Type B pancreatic cell (in vitro differentiated cells): ENCODE measurements around the gene PLEKHF1. TPM values are rescaled to one million over a fixed set of nuclear protein-coding genes. Genes with fewer than 3 reads are reported as not detected.
"Not testable (repeated sequence)": the region's sequence is repeated elsewhere in the genome, so short reads cannot be mapped to it uniquely, and the experiment has no call there.

Experiments used
- DNase-seq: peaks from one replicate; pipeline ENCODE4 v3.0.0; 2021; ENCODE audit warnings: mixed read lengths; ENCODE audit not compliant: unreplicated experiment; ENCODE audit errors: extremely low spot score
- H3K27ac Mint-ChIP-seq: 2 replicates; pipeline ENCODE4 v1.8.0; 2021; ENCODE audit warnings: mild to moderate bottlenecking, mixed read lengths
- H3K27me3 Mint-ChIP-seq: 2 replicates; pipeline ENCODE4 v1.8.0; 2021; ENCODE audit warnings: mixed read lengths
- H3K36me3 Mint-ChIP-seq: 2 replicates; pipeline ENCODE4 v1.8.0; 2021; ENCODE audit warnings: mixed read lengths
- H3K4me1 Mint-ChIP-seq: one replicate; pipeline ENCODE4 v1.8.0; 2021; ENCODE audit warnings: mixed read lengths; ENCODE audit not compliant: unreplicated experiment
- H3K4me3 Mint-ChIP-seq: 2 replicates; pipeline ENCODE4 v1.8.0; 2021; ENCODE audit warnings: mild to moderate bottlenecking, mixed read lengths
- H3K9me3 Mint-ChIP-seq: 2 replicates; pipeline ENCODE4 v1.8.0; 2021; ENCODE audit warnings: mixed read lengths
- total RNA-seq: library from RNA; stranded (reverse); gene quantifications from 2 replicates; pipeline ENCODE4 v1.2.1, GENCODE V29; 2021; ENCODE audit warnings: low replicate concordance
- TF ChIP-seq, protein P1 (sequence below): fragments of 200-600 bp; sonication (generic); conservative IDR thresholded peaks from 2 replicates; pipeline ENCODE4 v1.5.0; 2021; ENCODE audit warnings: antibody characterized with exemption, mild to moderate bottlenecking

PLEKHF1 gene
- total RNA-seq, 1 donor from 2014 or later = 6.3 TPM

GRCh38 chr19:29668746-29669609, 3.7 kb downstream of the PLEKHF1 start:
- H3K9me3 Mint-ChIP-seq = no peaks in the 10 kb centered on the region
- no peak overlapping the region for H3K4me3 Mint-ChIP-seq
- peaks cover 8% of the 10 kb centered on the region for H3K36me3 Mint-ChIP-seq
- no peaks in the 10 kb centered on the region for H3K27me3 Mint-ChIP-seq
- no peak overlapping the region for H3K27ac Mint-ChIP-seq
- DNase-seq = no peak
- peaks cover 31% of the 10 kb centered on the region for H3K4me1 Mint-ChIP-seq
- TF ChIP-seq, protein P1, sequence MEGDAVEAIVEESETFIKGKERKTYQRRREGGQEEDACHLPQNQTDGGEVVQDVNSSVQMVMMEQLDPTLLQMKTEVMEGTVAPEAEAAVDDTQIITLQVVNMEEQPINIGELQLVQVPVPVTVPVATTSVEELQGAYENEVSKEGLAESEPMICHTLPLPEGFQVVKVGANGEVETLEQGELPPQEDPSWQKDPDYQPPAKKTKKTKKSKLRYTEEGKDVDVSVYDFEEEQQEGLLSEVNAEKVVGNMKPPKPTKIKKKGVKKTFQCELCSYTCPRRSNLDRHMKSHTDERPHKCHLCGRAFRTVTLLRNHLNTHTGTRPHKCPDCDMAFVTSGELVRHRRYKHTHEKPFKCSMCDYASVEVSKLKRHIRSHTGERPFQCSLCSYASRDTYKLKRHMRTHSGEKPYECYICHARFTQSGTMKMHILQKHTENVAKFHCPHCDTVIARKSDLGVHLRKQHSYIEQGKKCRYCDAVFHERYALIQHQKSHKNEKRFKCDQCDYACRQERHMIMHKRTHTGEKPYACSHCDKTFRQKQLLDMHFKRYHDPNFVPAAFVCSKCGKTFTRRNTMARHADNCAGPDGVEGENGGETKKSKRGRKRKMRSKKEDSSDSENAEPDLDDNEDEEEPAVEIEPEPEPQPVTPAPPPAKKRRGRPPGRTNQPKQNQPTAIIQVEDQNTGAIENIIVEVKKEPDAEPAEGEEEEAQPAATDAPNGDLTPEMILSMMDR = no peak

- H3K4me1 Mint-ChIP-seq = peaks cover 31% of the 10 kb centered on the region
- H3K9me3 Mint-ChIP-seq = no peaks in the 10 kb centered on the region
- peaks cover 8% of the 10 kb centered on the region for H3K36me3 Mint-ChIP-seq
- peak overlapping the region; percentile 97 for H3K27ac Mint-ChIP-seq
- H3K27me3 Mint-ChIP-seq = no peaks in the 10 kb centered on the region
- DNase-seq = no peak
- H3K4me3 Mint-ChIP-seq = no peak overlapping the region
- TF ChIP-seq, protein P1 = no peak
Observed at GRCh38 chr19:29670255-29670654, 5.0 kb downstream of the PLEKHF1 start.

DNA sequence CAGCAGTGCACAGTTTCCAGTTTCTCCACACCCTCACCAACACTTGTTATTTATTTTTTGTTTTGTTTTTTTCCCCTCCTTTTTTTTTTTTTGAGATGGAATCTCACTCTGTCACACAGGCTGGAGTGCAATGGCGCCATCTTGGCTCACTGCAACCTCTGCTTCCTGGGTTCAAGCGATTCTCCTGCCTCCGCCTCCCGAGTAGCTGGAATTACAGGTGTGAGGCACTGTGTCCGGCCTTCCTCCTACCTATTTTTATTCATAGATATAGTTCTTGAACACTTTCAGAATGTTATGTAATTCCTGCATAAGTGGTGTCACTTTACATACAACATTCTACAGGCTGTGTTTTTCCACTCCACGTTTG, 5.7 kb downstream of the PLEKHF1 start:
- H3K27me3 Mint-ChIP-seq, DNase-seq, H3K9me3 Mint-ChIP-seq, H3K36me3 Mint-ChIP-seq: not testable (repeated sequence)
- Mint-ChIP-seq H3K27ac (peak overlapping the region; percentile 97), H3K4me1 (peaks cover 31% of the 10 kb centered on the region), H3K4me3 (peak overlapping the region; percentile 65)

GRCh38 chr19:29671393-29672160, 6.3 kb downstream of the PLEKHF1 start:
- H3K27me3 Mint-ChIP-seq = no peaks in the 10 kb centered on the region
- peaks cover 8% of the 10 kb centered on the region for H3K36me3 Mint-ChIP-seq
- H3K27ac Mint-ChIP-seq = peak overlapping the region; percentile 97
- no peak for DNase-seq
- TF ChIP-seq, protein P1 = peak; percentile 49
- H3K4me3 Mint-ChIP-seq = peak overlapping the region; percentile 65
- peaks cover 29% of the 10 kb centered on the region for H3K4me1 Mint-ChIP-seq
- no peaks in the 10 kb centered on the region for H3K9me3 Mint-ChIP-seq

DNA sequence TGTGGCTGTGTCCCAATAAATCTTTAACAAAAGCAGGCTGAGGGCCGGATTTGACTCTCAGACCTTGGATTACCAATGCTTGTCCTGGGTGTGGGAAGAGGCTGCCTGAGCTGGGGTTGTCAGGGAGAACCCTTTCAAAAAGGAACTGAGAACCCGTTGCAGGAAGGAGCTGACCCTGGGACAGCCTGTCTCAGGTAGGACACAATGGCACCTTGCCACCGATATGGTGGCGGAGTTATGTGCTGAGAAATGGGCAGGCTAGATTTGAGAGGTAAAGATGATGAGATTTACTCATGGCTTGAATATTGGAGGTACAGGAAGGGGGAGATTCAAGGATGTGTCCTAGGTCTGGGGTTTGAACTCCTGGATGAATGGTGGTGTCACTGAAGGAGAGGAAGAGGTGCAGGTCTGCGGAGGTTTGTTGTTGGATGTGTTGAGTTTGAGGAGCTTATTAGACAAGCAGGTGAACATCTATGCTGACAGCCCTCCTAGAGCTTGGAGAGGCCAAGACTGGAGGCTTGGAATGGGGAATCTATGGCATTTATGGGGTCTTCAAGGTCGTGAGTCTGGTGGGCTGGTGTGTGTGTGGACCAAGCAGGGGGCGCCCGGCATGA, 7.2 kb downstream of the PLEKHF1 start:
- TF ChIP-seq, protein P1 = no peak

More for the DNA sequence above, 7.2 kb downstream of the PLEKHF1 start:
- Mint-ChIP-seq H3K4me1 (peaks cover 21% of the 10 kb centered on the region), H3K27ac (peak overlapping the region; percentile 97), H3K36me3 (peaks cover 8% of the 10 kb centered on the region), H3K4me3 (peak overlapping the region; percentile 10), H3K9me3 (no peaks in the 10 kb centered on the region), H3K27me3 (no peaks in the 10 kb centered on the region)
- no peak for DNase-seq
